Gastrocnemius medialis (tissue), 4 donors: ENCODE measurements around the gene SDHAF3.

Experiments
- POLR2A ChIP-seq, 2 donors: fragments of 450-650 bp; IDR thresholded peaks; one replicate each; pipeline ENCODE4 v1.6.1; 2017; ENCODE audit warnings: antibody characterized with exemption in 2 of 2, mild to moderate bottlenecking in 2 of 2, moderate library complexity in 2 of 2
- TF ChIP-seq, protein P1 (sequence below), 5 experiments: fragments of 450-650 bp in 3 of 5; fragments of 200-600 bp in 2 of 5; sonication (generic) in 2 of 5; IDR thresholded peaks in 4 of 5; conservative IDR thresholded peaks in 1 of 5; 1 replicate in 4 of 5; 2 replicates in 1 of 5; pipeline ENCODE4 v1.5.1; 2016 to 2019; ENCODE audit warnings: antibody characterized with exemption in 5 of 5, mild to moderate bottlenecking in 3 of 5, moderate library complexity in 3 of 5

DNA sequence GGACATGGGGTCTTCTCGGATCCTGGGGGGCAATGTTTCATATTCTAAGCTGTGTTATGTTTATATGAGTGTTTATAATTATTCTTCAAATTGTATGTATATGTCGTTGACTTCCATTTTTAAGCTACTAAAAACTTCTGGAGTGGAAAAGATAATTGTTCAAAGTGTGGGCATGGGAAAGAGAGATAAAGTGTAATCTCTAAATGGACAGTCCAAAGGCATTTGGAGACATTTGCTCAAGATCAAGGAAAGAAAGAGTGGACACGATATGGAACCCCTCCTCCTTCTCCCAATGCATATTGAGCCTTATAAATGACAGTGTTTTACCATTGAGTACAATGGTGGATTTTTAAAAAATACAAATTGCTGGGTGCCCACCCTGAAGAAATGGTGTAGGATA lies 81.1 kb downstream of the SDHAF3 start:
- TF ChIP-seq, protein P1, sequence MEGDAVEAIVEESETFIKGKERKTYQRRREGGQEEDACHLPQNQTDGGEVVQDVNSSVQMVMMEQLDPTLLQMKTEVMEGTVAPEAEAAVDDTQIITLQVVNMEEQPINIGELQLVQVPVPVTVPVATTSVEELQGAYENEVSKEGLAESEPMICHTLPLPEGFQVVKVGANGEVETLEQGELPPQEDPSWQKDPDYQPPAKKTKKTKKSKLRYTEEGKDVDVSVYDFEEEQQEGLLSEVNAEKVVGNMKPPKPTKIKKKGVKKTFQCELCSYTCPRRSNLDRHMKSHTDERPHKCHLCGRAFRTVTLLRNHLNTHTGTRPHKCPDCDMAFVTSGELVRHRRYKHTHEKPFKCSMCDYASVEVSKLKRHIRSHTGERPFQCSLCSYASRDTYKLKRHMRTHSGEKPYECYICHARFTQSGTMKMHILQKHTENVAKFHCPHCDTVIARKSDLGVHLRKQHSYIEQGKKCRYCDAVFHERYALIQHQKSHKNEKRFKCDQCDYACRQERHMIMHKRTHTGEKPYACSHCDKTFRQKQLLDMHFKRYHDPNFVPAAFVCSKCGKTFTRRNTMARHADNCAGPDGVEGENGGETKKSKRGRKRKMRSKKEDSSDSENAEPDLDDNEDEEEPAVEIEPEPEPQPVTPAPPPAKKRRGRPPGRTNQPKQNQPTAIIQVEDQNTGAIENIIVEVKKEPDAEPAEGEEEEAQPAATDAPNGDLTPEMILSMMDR (IDR thresholded peaks at IDR 0.05 in 4 of 5, conservative IDR thresholded peaks at IDR 0.05 in 1 of 5): no peak
- TF ChIP-seq POLR2A (IDR thresholded peaks at IDR 0.05): no peak
